Frontal cortex (tissue), 4 donors: ENCODE measurements around the gene TNFRSF8. TPM values are rescaled to one million over a fixed set of nuclear protein-coding genes. Genes with fewer than 3 reads are reported as not detected.
"Not testable (repeated sequence)": the region's sequence is repeated elsewhere in the genome, so short reads cannot be mapped to it uniquely, and the experiment has no call there.

Experiments used
- DNase-seq, 2 donors: peaks; one replicate each; pipeline ENCODE4 v3.0.0; 2012; ENCODE audit warnings: low spot score in 2 of 2
- FAIRE-seq: peaks from 2 replicates; lab custom pipeline; 2012; peaks lifted over from hg19 to GRCh38; lab: Jason Lieb, UNC
- total RNA-seq: library from RNA; depleted of rRNA; stranded (reverse); fragments of >200 nt; gene quantifications from one replicate; pipeline ENCODE4 v1.2.3, GENCODE V29; 2014
- donor health status: control.
- donor health status: control.
- donor health status: control.

TNFRSF8 gene
- total RNA-seq, result not detected

GRCh38 chr1:12063141-12064072 is at the start of gene TNFRSF8:
TSS of gene TNFRSF8 (plus strand) at chr1:12063303. CDS start at chr1:12063599, 296 bp downstream.
- no peak for DNase-seq
- no peak for FAIRE-seq

- no peak for FAIRE-seq
- peak in 1 of 2 donors; percentile 19 for DNase-seq
Observed at GRCh38 chr1:12014141-12014991, 48.7 kb upstream of the TNFRSF8 start.

GRCh38 chr1:12015001-12015491 is 48.1 kb upstream of the TNFRSF8 start:
- FAIRE-seq (no peak), DNase-seq (no peak)

GRCh38 chr1:12015499-12015898 is 47.6 kb upstream of the TNFRSF8 start:
- no peak for DNase-seq
- FAIRE-seq, result no peak

GRCh38 chr1:12016182-12016581 is 46.9 kb upstream of the TNFRSF8 start:
- DNase-seq, result no peak
- no peak for FAIRE-seq

GRCh38 chr1:12019858-12020509 is 43.1 kb upstream of the TNFRSF8 start:
- DNase-seq (no peak), FAIRE-seq (no peak)

GRCh38 chr1:12021616-12022015 is 41.5 kb upstream of the TNFRSF8 start:
- no peak for FAIRE-seq
- no peak for DNase-seq

- no peak for FAIRE-seq
- DNase-seq, result no peak
Observed at GRCh38 chr1:12022036-12022435, 41.1 kb upstream of the TNFRSF8 start.

- FAIRE-seq (no peak), DNase-seq (no peak)
Observed at GRCh38 chr1:12026586-12026985, 36.5 kb upstream of the TNFRSF8 start.

GRCh38 chr1:12028248-12028647 is 34.9 kb upstream of the TNFRSF8 start:
- FAIRE-seq (no peak), DNase-seq (no peak)

- no peak for FAIRE-seq
- no peak for DNase-seq
Observed at GRCh38 chr1:12028957-12029511, 34.1 kb upstream of the TNFRSF8 start.

- FAIRE-seq (no peak), DNase-seq (no peak)
Observed at GRCh38 chr1:12029720-12030339, 33.3 kb upstream of the TNFRSF8 start.

GRCh38 chr1:12031039-12031980 is 31.8 kb upstream of the TNFRSF8 start:
- DNase-seq (no peak), FAIRE-seq (no peak)

GRCh38 chr1:12032161-12032621 is 30.9 kb upstream of the TNFRSF8 start:
- FAIRE-seq (no peak), DNase-seq (no peak)

- not testable (repeated sequence) for DNase-seq, FAIRE-seq
Observed at GRCh38 chr1:12033441-12033840, 29.7 kb upstream of the TNFRSF8 start.

GRCh38 chr1:12034381-12034801 is 28.7 kb upstream of the TNFRSF8 start:
- DNase-seq, result no peak
- FAIRE-seq, result no peak

- FAIRE-seq (no peak), DNase-seq (no peak)
Observed at GRCh38 chr1:12035312-12035711, 27.8 kb upstream of the TNFRSF8 start.
